ENCODE results near the gene TGFBR1.

The TGFBR1 gene

GRCh38 chr9:99104459-99105151, at the start of gene TGFBR1:
TSS of gene TGFBR1 (plus strand) at chr9:99105113. CDS start at chr9:99105206, 93 bp downstream.
- DNase-seq (ENCODE audit: low spot score): peak; percentile 95

- no peak for DNase-seq (ENCODE audit: low spot score)
Measured at GRCh38 chr9:99055384-99055783, 49.5 kb upstream of the TGFBR1 start.

- DNase-seq (ENCODE audit: low spot score): no peak
Measured at GRCh38 chr9:99056186-99056585, 48.7 kb upstream of the TGFBR1 start.

GRCh38 chr9:99056886-99057664, 47.8 kb upstream of the TGFBR1 start:
- no peak for DNase-seq (ENCODE audit: low spot score)

- peak; percentile 61 for DNase-seq (ENCODE audit: low spot score)
Measured at GRCh38 chr9:99057665-99058625, 47.0 kb upstream of the TGFBR1 start.

GRCh38 chr9:99058964-99059921, 45.7 kb upstream of the TGFBR1 start:
- DNase-seq (ENCODE audit: low spot score): peak; percentile 49

- no peak for DNase-seq (ENCODE audit: low spot score)
Measured at GRCh38 chr9:99060621-99061020, 44.3 kb upstream of the TGFBR1 start.

- DNase-seq (ENCODE audit: low spot score): no peak
Measured at GRCh38 chr9:99062549-99062948, 42.4 kb upstream of the TGFBR1 start.

- no peak for DNase-seq (ENCODE audit: low spot score)
Measured at GRCh38 chr9:99063522-99063921, 41.4 kb upstream of the TGFBR1 start.

GRCh38 chr9:99066571-99066970, 38.3 kb upstream of the TGFBR1 start:
- no peak for DNase-seq (ENCODE audit: low spot score)

GRCh38 chr9:99069075-99069474, 35.8 kb upstream of the TGFBR1 start:
- no peak for DNase-seq (ENCODE audit: low spot score)

- DNase-seq (ENCODE audit: low spot score): no peak
Measured at GRCh38 chr9:99069546-99069945, 35.4 kb upstream of the TGFBR1 start.

GRCh38 chr9:99070681-99071080, 34.2 kb upstream of the TGFBR1 start:
- DNase-seq (ENCODE audit: low spot score): no peak

GRCh38 chr9:99071313-99072039, 33.4 kb upstream of the TGFBR1 start:
- DNase-seq (ENCODE audit: low spot score): no peak

GRCh38 chr9:99072040-99072394, 32.9 kb upstream of the TGFBR1 start:
- no peak for DNase-seq (ENCODE audit: low spot score)

GRCh38 chr9:99073347-99073746, 31.6 kb upstream of the TGFBR1 start:
- no peak for DNase-seq (ENCODE audit: low spot score)

GRCh38 chr9:99073985-99074901, 30.7 kb upstream of the TGFBR1 start:
- DNase-seq (ENCODE audit: low spot score): no peak

- DNase-seq (ENCODE audit: low spot score): no peak
Measured at GRCh38 chr9:99074902-99075245, 30.0 kb upstream of the TGFBR1 start.

GRCh38 chr9:99075246-99075912, 29.5 kb upstream of the TGFBR1 start:
- DNase-seq (ENCODE audit: low spot score): no peak

Data from NAMALWA (cell line).